Measurements from ENCODE around the gene TUT1. TPM values are rescaled to one million over a fixed set of nuclear protein-coding genes. Genes with fewer than 3 reads are reported as not detected.
A peak's percentile ranks its signal among the peaks of the same experiment; 100 is the strongest.

Gene TUT1
- total RNA-seq, 1 experiment from 2014 or later = 26.0 TPM

GRCh38 chr11:62575837-62576236, 15.5 kb downstream of the TUT1 start:
- no TSS peak for BruUV-seq (replicated peaks)
- intact Hi-C loops (cut with micrococcal nuclease) = no loop called here
- ChIA-PET POLR2A (interaction anchor here (1.1 to 5.4 kb wide), 6 partner anchors 9 to 265 kb away, joined by 3 to 85 read pairs (median 19); partner anchors contain the start of genes AHNAK, B3GAT3 and MTA2), CTCF (no interaction called here)
- no peak for DNase-seq (ENCODE audit: unreplicated experiment)
- Mint-ChIP-seq H3K27ac (ENCODE audit: low read depth, unreplicated experiment) (no peak overlapping the region), H3K36me3 (ENCODE audit: insufficient read depth, unreplicated experiment) (peaks cover 72% of the 10 kb centered on the region), H3K4me1 (ENCODE audit: insufficient read depth, unreplicated experiment) (peaks cover 29% of the 10 kb centered on the region), H3K27me3 (ENCODE audit: insufficient read depth, unreplicated experiment) (no peaks in the 10 kb centered on the region), H3K4me3 (ENCODE audit: unreplicated experiment) (peak overlapping the region; percentile 100), H3K9me3 (ENCODE audit: unreplicated experiment) (no peaks in the 10 kb centered on the region)
- TF ChIP-seq, protein P1, sequence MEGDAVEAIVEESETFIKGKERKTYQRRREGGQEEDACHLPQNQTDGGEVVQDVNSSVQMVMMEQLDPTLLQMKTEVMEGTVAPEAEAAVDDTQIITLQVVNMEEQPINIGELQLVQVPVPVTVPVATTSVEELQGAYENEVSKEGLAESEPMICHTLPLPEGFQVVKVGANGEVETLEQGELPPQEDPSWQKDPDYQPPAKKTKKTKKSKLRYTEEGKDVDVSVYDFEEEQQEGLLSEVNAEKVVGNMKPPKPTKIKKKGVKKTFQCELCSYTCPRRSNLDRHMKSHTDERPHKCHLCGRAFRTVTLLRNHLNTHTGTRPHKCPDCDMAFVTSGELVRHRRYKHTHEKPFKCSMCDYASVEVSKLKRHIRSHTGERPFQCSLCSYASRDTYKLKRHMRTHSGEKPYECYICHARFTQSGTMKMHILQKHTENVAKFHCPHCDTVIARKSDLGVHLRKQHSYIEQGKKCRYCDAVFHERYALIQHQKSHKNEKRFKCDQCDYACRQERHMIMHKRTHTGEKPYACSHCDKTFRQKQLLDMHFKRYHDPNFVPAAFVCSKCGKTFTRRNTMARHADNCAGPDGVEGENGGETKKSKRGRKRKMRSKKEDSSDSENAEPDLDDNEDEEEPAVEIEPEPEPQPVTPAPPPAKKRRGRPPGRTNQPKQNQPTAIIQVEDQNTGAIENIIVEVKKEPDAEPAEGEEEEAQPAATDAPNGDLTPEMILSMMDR (IDR thresholded peaks at IDR 0.05; ENCODE audit: unreplicated experiment) = no peak

DNA sequence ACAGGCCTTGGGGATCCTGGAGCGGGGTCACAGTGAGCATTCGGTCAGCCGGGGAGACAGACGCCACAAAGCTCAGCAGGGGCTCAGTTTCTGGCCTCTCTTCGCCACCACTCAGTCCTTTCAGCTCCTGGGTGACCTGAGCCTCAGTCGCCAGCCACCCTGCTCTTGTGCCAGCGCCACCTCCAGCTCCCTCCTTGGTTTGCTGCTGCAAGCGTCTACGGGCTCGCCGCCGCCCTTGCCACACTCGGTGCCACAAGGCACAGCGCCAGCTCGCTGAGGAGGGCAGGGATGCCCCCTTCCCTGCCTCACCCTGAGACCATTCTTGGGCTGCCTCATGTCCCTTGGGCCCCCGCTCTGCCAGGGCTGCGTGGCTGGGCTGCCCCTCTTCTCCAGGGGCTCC, 16.2 kb downstream of the TUT1 start:
- peaks cover 30% of the 10 kb centered on the region for H3K4me1 Mint-ChIP-seq (ENCODE audit: insufficient read depth, unreplicated experiment)
- H3K27ac Mint-ChIP-seq (ENCODE audit: low read depth, unreplicated experiment) = peak overlapping the region; percentile 100
- no peaks in the 10 kb centered on the region for H3K9me3 Mint-ChIP-seq (ENCODE audit: unreplicated experiment)
- POLR2A ChIA-PET = interaction anchor here (0.7 to 6.9 kb wide), 15 partner anchors 14 to 266 kb away, joined by 3 to 164 read pairs (median 9); partner anchors contain the start of genes AHNAK, B3GAT3, GANAB and MTA2
- CTCF ChIA-PET = interaction anchor here (0.6 to 1.3 kb wide), 5 partner anchors 16 to 117 kb away, joined by 3 to 5 read pairs (median 3); partner anchors contain the start of gene TUT1
- peak overlapping the region; percentile 100 for H3K4me3 Mint-ChIP-seq (ENCODE audit: unreplicated experiment)
- no peak for DNase-seq (ENCODE audit: unreplicated experiment)
- no peaks in the 10 kb centered on the region for H3K27me3 Mint-ChIP-seq (ENCODE audit: insufficient read depth, unreplicated experiment)
- peaks cover 72% of the 10 kb centered on the region for H3K36me3 Mint-ChIP-seq (ENCODE audit: insufficient read depth, unreplicated experiment)
- TF ChIP-seq, protein P1 (IDR thresholded peaks at IDR 0.05; ENCODE audit: unreplicated experiment) = no peak
- no TSS peak for BruUV-seq (replicated peaks)
- intact Hi-C loops (cut with micrococcal nuclease) = no loop called here

DNA sequence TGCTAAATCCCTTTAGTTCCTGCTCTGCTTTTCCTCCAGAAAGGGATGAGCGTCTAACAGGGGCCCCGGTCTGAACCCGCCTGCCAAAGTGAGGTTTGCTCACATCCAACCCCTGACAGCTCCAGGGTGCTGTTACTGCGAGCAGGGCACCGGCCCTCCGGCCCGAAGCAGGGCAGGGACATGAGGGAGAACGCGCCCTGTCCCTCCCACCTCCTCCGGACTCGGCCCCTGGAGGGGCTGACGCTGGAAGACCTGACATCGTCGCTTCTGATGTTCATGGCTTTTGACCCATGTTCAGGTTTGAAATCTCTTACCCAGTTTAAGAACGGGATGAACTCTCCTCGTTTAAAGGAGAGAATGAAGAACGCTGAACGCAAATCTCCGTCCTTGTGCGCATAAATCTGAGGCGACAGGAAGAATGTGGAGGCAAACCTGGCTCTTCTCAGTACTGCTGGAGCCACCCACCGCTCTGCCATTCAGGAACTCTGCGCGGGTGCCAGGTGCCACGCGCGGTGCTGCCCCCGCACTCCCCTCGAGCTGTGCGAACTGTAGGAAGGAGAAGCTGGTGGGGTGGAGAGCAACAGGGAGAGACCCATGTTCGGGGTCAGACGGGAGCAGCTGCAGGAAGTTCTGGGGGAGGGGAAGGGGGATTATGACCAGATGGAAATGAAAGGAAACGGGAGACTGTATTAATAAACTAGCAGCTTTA, 16.8 kb downstream of the TUT1 start:
- Mint-ChIP-seq H3K4me3 (ENCODE audit: unreplicated experiment) (peak overlapping the region; percentile 100), H3K9me3 (ENCODE audit: unreplicated experiment) (no peaks in the 10 kb centered on the region), H3K27ac (ENCODE audit: low read depth, unreplicated experiment) (peak overlapping the region; percentile 100), H3K27me3 (ENCODE audit: insufficient read depth, unreplicated experiment) (no peaks in the 10 kb centered on the region), H3K4me1 (ENCODE audit: insufficient read depth, unreplicated experiment) (peaks cover 30% of the 10 kb centered on the region), H3K36me3 (ENCODE audit: insufficient read depth, unreplicated experiment) (peaks cover 73% of the 10 kb centered on the region)
- ChIA-PET POLR2A (interaction anchor here (0.6 to 6.9 kb wide), 52 partner anchors 8 to 997 kb away, joined by 3 to 164 read pairs (median 6); partner anchors contain the start of genes AHNAK, B3GAT3, C11orf98 and CSKMT), CTCF (interaction anchor here (0.6 to 1.3 kb wide), 11 partner anchors 14 to 179 kb away, joined by 3 to 5 read pairs (median 3); partner anchors contain the start of gene TUT1)
- DNase-seq (ENCODE audit: unreplicated experiment) = no peak
- BruUV-seq (replicated peaks) = TSS peak; percentile 76
- intact Hi-C loops (cut with micrococcal nuclease) = loop anchor here (1.0 to 5.0 kb wide), 2 partner anchors 17 to 38 kb away; partner anchors contain the start of genes EML3, ROM1 and TUT1
- TF ChIP-seq, protein P1 (IDR thresholded peaks at IDR 0.05; ENCODE audit: unreplicated experiment) = no peak

All from MCF 10A (cell line).